Heart right ventricle (tissue), 16 donors: Measurements from ENCODE around the gene LNX1. TPM values are rescaled to one million over a fixed set of nuclear protein-coding genes. Genes with fewer than 3 reads are reported as not detected.

Source experiments
- ATAC-seq, 8 donors: fragments of 200-7000 bp; cut with Tn5 transposase; one replicate each; pipeline ENCODE4 v1.9.1; 2020; ENCODE audit warnings: mild to moderate bottlenecking in 8 of 8, moderate library complexity in 8 of 8, moderate number of reproducible peaks in 1 of 8
- DNase-seq, 2 donors: peaks; one replicate each; pipeline ENCODE4 v3.0.0-alpha.2; 2020
- H3K27ac ChIP-seq, 10 donors: fragments of 200-600 bp; sonication (generic) in 2 of 10; one replicate each; pipeline versions ENCODE4 v1.5.0 to v1.8.0; 2020 to 2022; ENCODE audit warnings: mild to moderate bottlenecking in 3 of 10
- H3K27me3 ChIP-seq, 7 donors: fragments of 200-600 bp; one replicate each; pipeline ENCODE4 v1.8.0; 2021 to 2022; ENCODE audit warnings: mild to moderate bottlenecking in 2 of 7
- H3K36me3 ChIP-seq, 9 donors: fragments of 200-600 bp; sonication (generic) in 1 of 9; one replicate each; pipeline versions ENCODE4 v1.5.0 to v1.8.0; 2020 to 2022; ENCODE audit warnings: mild to moderate bottlenecking in 2 of 9
- H3K4me1 ChIP-seq, 9 donors: fragments of 200-600 bp; sonication (generic) in 1 of 9; one replicate each; pipeline versions ENCODE4 v1.5.0 to v1.8.0; 2020 to 2022; ENCODE audit warnings: mild to moderate bottlenecking in 4 of 9
- H3K4me3 ChIP-seq, 10 donors: fragments of 200-600 bp; sonication (generic) in 2 of 10; one replicate each; pipeline versions ENCODE4 v1.5.0 to v1.8.0; 2020 to 2022; ENCODE audit warnings: mild to moderate bottlenecking in 7 of 10, moderate library complexity in 2 of 10
- H3K9me3 ChIP-seq, 11 donors: fragments of 200-600 bp in 10 of 11; sonication (generic) in 2 of 11; one replicate each; pipeline versions ENCODE4 v1.5.0 to v1.8.0; 2013 to 2022; ENCODE audit warnings: mild to moderate bottlenecking in 2 of 11, control low read depth in 1 of 11, moderate library complexity in 1 of 11
- WGBS, 2 donors: extraction: QIAGEN DNeasy Blood & Tissue Kit; methylation state at CpG; one replicate each; pipeline ENCODE4 v1.1.7; 2013; ENCODE audit warnings: inconsistent platforms in 1 of 2; 5-methylcytosine and 5-hydroxymethylcytosine counted together
- intact Hi-C, 10 donors: fragments of 100-400 bp; cut with DNase I; formaldehyde crosslinking; loops; one replicate each; pipeline versions ENCODE4 v1.11.1 to v1.14.2; 2022
- polyA plus RNA-seq, 2 donors: library from polyadenylated mRNA; stranded (reverse); fragments of 200-250 nt; gene quantifications; one replicate each; pipeline ENCODE4 v1.2.3, GENCODE V29; 2013
- total RNA-seq, 10 donors: library from RNA; stranded (reverse); fragmentation: NEBNext Ultra II Directional in 3 of 10; extraction: Animal tissue kit (Norgen Biotek cat#: 25700) in 3 of 10; gene quantifications; one replicate each; pipeline versions ENCODE4 v1.2.1 to v1.2.4, GENCODE V29; 2021 to 2023
- TF ChIP-seq, protein P1 (sequence below), 9 donors: fragments of 200-600 bp; sonication (generic) in 2 of 9; IDR thresholded peaks; one replicate each; pipeline versions ENCODE4 v1.5.0 to v1.8.0; 2021 to 2022; ENCODE audit warnings: antibody characterized with exemption in 9 of 9, mild to moderate bottlenecking in 5 of 9, moderate library complexity in 1 of 9
- donor health status: Arrhythmogenic right ventricular cardiomyopathy.
- donor health status: ischemic (EF 13 %, LVEDD 7.1; RV severe dilation, severe dysfunction).
- donor health status: healthy with polysubstance abuse.
- donor health status: DM: no; HTN: yes; CAD: no.
- donor health status: DM: no; HTN: no; CAD: no.
- donor health status: ischemic (EF 25% LVEDD 6.9; RV normal size, moderate dysfunction).
- donor health status: ischemic (EF 25% LVEDD 5.7; RV mildly dilated, moderate dysfunction).
- donor health status: healthy.
- donor health status: DM: yes; HTN: yes; CAD: no.
- donor health status: Ischemic cardiomyopathy.
- donor health status: ischemic (EF 35%, LVEDD 5.7; RV mildly dilated, moderate dysfunction).
- donor health status: nonischemic (EF 11% LVEDD 7.7; RV severe dilation, severe dysfunction).
- donor health status: DM: yes; HTN: yes; CAD: no.
- donor health status: PGD.
- donor health status: ischemic (EF 29% LVEDD 5.4; RV normal size, mild dysfunction).
- donor health status: nonischemic (EF 23%, LVEDD 6.1; RV moderate dilation, normal function).

LNX1 gene
- total and polyA plus RNA-seq, 12 donors, result 2.0 to 16.1 (median 5.6) TPM

DNA sequence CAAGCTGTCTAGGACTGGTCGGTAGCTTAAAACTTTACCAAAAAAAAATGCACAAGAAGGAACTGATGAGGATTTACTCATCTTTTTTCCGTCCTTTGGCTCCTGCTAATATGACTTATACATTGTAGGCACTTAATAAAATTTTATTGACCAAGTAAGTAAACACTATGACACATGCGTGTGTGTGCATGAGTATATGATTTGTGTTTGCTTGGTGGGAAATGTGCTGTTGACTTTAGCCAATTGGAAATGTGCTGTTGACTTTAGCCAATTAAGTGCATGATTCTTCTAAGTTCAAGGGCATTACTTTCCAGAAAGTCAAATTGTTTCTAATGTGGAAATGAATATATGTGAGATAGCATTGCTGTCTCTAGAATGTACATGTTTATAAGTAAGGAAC lies 135.5 kb downstream of the LNX1 start:
- peaks cover 0 to 93% (median 41%) of the 10 kb centered on the region in 9 donors for H3K36me3 ChIP-seq
- ATAC-seq (no peak), DNase-seq (no peak)
- intact Hi-C loops, result no loop called here
- WGBS, 2 donors, result 97 to 98% methylated on average over 3 of the region's 3 CpGs
- no peak overlapping the region for H3K4me3 ChIP-seq
- peaks cover 0 to 7% (median 0%) of the 10 kb centered on the region in 9 donors for H3K4me1 ChIP-seq
- no peaks in the 10 kb centered on the region for H3K9me3 ChIP-seq
- TF ChIP-seq, protein P1, sequence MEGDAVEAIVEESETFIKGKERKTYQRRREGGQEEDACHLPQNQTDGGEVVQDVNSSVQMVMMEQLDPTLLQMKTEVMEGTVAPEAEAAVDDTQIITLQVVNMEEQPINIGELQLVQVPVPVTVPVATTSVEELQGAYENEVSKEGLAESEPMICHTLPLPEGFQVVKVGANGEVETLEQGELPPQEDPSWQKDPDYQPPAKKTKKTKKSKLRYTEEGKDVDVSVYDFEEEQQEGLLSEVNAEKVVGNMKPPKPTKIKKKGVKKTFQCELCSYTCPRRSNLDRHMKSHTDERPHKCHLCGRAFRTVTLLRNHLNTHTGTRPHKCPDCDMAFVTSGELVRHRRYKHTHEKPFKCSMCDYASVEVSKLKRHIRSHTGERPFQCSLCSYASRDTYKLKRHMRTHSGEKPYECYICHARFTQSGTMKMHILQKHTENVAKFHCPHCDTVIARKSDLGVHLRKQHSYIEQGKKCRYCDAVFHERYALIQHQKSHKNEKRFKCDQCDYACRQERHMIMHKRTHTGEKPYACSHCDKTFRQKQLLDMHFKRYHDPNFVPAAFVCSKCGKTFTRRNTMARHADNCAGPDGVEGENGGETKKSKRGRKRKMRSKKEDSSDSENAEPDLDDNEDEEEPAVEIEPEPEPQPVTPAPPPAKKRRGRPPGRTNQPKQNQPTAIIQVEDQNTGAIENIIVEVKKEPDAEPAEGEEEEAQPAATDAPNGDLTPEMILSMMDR (IDR thresholded peaks at IDR 0.05), result no peak
- H3K27me3 ChIP-seq, result no peaks in the 10 kb centered on the region
- no peak overlapping the region for H3K27ac ChIP-seq

DNA sequence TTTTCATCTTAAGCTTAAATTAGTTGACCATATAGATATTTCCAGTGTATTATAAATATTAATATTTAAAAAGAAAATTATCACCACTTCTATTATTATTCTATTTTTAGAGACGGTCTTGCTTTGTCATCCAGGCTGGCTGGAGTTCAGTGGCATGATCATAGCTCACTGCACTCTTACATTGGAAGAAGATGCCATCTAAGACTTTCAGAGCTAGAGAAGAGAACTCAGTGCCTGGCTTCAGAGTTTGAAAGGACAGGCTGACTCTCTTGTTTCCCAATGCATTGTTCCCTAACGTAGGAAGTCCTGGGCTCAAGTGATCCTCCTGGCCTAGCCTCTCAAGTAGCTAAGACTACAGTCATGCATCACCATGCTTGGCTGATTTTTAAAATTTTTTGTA lies 137.9 kb downstream of the LNX1 start:
- no peaks in the 10 kb centered on the region for H3K27me3 ChIP-seq
- WGBS, 2 donors, result 59 to 78% methylated on average over 2 of the region's 2 CpGs
- no peak for DNase-seq
- intact Hi-C loops, result no loop called here
- H3K9me3 ChIP-seq, result no peaks in the 10 kb centered on the region
- ATAC-seq, result no peak
- H3K4me1 ChIP-seq, result peaks cover 0 to 7% (median 0%) of the 10 kb centered on the region in 9 donors
- no peak overlapping the region for H3K27ac ChIP-seq
- TF ChIP-seq, protein P1 (IDR thresholded peaks at IDR 0.05), result no peak
- H3K4me3 ChIP-seq, result no peak overlapping the region
- peaks cover 0 to 77% (median 31%) of the 10 kb centered on the region in 9 donors for H3K36me3 ChIP-seq

DNA sequence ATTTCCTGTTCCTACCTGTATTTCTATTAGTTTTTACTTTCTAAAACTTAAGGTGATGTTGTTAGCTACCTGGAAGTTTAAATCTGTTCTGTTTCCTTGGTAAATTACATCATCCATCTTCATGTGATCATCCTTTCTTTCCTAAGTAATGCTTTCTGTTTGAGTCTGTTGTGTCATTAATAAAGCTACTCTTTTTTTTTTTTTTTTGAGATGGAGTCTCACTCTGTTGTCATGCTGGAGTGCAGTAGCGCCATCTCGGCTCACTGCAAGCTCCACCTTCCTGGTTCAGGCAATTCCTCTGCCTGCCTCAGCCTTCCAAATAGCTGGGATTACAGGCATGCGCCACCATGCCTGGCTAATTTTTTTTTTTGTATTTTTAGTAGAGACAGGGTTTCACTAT lies 140.5 kb downstream of the LNX1 start:
- TF ChIP-seq, protein P1 (IDR thresholded peaks at IDR 0.05), result no peak
- Histone ChIP-seq H3K27ac (no peak overlapping the region), H3K27me3 (no peaks in the 10 kb centered on the region), H3K4me1 (peaks cover 0 to 7% (median 0%) of the 10 kb centered on the region in 9 donors), H3K36me3 (peaks cover 0 to 78% (median 25%) of the 10 kb centered on the region in 9 donors), H3K9me3 (no peaks in the 10 kb centered on the region), H3K4me3 (no peak overlapping the region)
- 89 to 93% methylated on average over 3 of the region's 3 CpGs for WGBS, 2 donors
- no peak for DNase-seq
- ATAC-seq, result no peak
- intact Hi-C loops, result no loop called here

DNA sequence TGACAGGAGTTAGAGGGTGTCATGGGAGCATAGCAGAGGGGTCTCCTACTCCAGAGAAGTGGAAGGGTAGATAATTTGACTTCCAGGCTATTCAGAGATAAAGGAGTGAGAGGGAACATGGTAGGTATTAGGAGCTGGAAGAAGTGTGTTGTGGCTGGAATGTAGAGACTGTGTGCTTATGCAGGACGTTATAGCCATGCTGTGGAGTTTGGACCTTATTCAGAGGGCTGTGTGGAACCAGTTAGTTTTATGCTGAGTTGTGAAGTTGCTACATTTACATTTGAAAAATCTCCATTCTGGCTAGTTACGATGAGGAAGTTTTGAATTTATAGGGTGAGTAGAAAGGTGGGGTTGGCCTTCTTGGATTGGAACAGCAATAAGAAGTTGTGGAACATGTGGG lies 146.3 kb downstream of the LNX1 start:
- no peak overlapping the region for H3K27ac ChIP-seq
- H3K9me3 ChIP-seq, result no peaks in the 10 kb centered on the region
- no peaks in the 10 kb centered on the region for H3K27me3 ChIP-seq
- H3K4me1 ChIP-seq, result no peaks in the 10 kb centered on the region
- TF ChIP-seq, protein P1 (IDR thresholded peaks at IDR 0.05), result no peak
- intact Hi-C loops, result no loop called here
- no peak for ATAC-seq
- WGBS, 2 donors, result 95 to 99% methylated on average over 2 of the region's 2 CpGs
- no peak overlapping the region for H3K4me3 ChIP-seq
- peaks cover 0 to 79% (median 16%) of the 10 kb centered on the region in 9 donors for H3K36me3 ChIP-seq
- no peak for DNase-seq
